NCI-H146 treated with DMSO at 0.1 percent for 48 hours (cell line): ENCODE results near the gene SOCS4.

ENCODE experiments used
- DNase-seq: peaks from one replicate; lab custom pipeline; 2025; ENCODE audit not compliant: unreplicated experiment; lab: John Stamatoyannopoulos, UW

Gene SOCS4

GRCh38 chr14:55085060-55085660 is 58.1 kb downstream of the SOCS4 start:
- DNase-seq, result peak; percentile 26

GRCh38 chr14:55086938-55087337 is 59.9 kb downstream of the SOCS4 start:
- no peak for DNase-seq

DNA sequence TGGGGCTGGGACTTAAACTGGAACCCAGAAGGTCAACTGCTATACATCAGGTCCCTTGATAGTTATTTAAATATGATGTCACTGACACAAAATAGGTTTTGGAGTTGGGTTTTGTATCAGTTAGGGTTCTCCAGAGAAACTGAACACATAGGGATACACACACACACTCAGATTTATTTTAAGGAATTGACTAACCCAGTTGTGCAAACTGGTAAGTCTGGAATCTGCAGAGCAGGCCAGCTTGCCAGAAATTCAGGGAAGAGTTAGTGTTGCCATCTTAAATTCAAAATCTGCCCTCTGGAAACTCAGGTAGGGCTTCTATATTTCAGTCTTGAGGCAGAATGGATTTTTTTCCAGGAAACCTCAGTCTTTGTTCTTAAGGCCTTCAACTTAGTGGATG is 61.3 kb downstream of the SOCS4 start:
- DNase-seq, result no peak

GRCh38 chr14:55092341-55092740 is 65.3 kb downstream of the SOCS4 start:
- DNase-seq, result no peak

- DNase-seq, result no peak
Measured at GRCh38 chr14:55094292-55095157, 67.5 kb downstream of the SOCS4 start.

GRCh38 chr14:55097881-55098560 is 71.0 kb downstream of the SOCS4 start:
- no peak for DNase-seq

DNA sequence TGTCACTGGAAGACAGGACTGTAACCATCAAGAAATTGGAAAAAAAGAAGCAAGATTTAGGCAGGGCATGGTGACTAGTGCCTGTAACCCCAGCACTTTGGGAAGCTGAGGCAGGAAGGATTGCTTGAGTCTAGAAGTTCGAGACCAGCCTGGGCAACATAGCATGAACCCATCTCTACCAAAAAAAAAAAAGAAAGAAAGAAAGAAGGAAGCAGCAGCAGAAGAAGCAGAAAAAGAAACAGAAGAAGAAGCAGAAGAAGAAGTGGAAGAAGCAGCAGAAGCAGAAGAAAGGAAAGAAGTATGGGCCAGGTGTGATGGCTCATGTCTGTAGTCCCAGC is 71.5 kb downstream of the SOCS4 start:
- no peak for DNase-seq
